CD4-positive, alpha-beta T cell treated with Interleukin-6 for 4 hours (primary cell): ENCODE measurements around the gene P2RX5.

Experiments
- DNase-seq: peaks from one replicate; pipeline ENCODE4 v3.0.0-alpha.2; 2020; ENCODE audit warnings: mixed read lengths

The P2RX5 gene

DNA sequence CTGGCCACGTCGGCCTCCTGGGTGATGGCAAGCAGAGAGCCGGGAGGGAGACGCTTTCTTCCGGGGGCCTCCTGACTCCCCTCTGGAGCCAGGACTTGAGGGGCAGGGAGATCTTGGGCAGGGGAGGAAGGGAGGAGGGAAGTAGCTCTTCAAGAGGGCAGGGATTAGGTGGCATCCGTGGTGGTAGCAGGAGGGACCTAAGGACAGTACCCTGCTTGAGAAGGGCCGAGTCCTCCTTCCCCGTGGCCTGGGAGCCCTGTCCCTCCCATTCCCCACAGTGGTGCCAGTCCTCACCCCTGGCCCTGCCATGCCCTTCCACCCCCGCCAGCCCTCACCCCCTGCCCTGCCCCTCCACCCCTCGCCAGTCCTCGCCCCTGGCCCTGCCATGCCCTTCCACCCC is 40.2 kb downstream of the P2RX5 start:
- DNase-seq, result no peak

GRCh38 chr17:3647769-3648555 is 48.0 kb downstream of the P2RX5 start:
- peak; percentile 50 for DNase-seq

- DNase-seq, result no peak
Measured at GRCh38 chr17:3647251-3647650, 48.7 kb downstream of the P2RX5 start.

GRCh38 chr17:3645310-3645709 is 50.6 kb downstream of the P2RX5 start:
- DNase-seq, result no peak

- DNase-seq, result no peak
Measured at GRCh38 chr17:3643889-3644349, 52.0 kb downstream of the P2RX5 start.

- no peak for DNase-seq
Measured at GRCh38 chr17:3641717-3642486, 54.1 kb downstream of the P2RX5 start.

DNA sequence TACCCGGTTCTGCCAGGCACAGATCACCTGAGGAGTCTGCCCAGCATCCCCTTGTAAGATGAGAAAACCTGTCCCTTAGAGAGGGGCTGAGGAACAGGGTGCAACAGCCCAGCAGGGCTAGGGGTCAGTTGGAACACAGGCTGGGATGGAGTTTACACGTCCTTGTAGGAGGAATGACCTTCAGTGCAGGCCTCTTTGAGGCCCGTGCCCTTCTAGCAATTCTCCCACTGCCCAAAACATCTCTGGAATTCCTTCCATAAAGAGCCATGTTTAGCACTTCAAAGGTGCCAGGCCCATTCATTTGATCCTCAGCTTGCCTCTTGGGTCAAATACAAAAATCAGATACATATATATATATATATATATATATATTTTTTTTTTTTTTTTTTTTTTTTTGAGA is 54.9 kb downstream of the P2RX5 start:
- no peak for DNase-seq

- no peak for DNase-seq
Measured at GRCh38 chr17:3639981-3640596, 55.9 kb downstream of the P2RX5 start.

GRCh38 chr17:3636908-3637373 is 59.0 kb downstream of the P2RX5 start:
- no peak for DNase-seq

GRCh38 chr17:3636154-3636907 is 59.6 kb downstream of the P2RX5 start, which contains the start of the genes CTNS and SHPK:
Gene CTNS, plus strand, starts transcription at chr17:3636760. Its CDS starts 3,447 bp downstream, at chr17:3640207.
Gene SHPK, minus strand, starts transcription at chr17:3636250. Its CDS starts 31 bp downstream, at chr17:3636219.
- DNase-seq, result peak; percentile 95

- DNase-seq, result no peak
Measured at GRCh38 chr17:3635474-3636153, 60.3 kb downstream of the P2RX5 start.

DNA sequence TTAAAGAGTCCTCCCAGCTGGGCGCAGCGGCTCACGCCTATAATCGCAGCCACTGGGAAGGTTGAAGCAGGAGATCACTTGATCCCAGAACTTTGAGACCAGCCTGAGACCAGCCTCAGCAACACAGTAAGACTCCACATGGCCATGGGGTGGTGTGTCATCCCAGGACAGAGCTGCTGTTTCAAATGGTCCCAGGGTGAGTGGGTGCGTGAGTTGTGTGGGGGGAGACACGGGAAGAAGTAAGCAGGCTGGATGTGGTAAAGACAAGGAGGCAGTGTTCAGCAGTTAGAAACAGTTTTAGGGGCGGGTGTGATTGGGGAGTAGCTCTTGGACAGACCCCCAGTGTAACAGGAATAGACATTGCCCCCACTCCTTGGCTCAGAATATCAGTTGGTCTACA is 63.7 kb downstream of the P2RX5 start:
- DNase-seq, result no peak

- DNase-seq, result no peak
Measured at GRCh38 chr17:3630781-3631180, 65.2 kb downstream of the P2RX5 start.

DNA sequence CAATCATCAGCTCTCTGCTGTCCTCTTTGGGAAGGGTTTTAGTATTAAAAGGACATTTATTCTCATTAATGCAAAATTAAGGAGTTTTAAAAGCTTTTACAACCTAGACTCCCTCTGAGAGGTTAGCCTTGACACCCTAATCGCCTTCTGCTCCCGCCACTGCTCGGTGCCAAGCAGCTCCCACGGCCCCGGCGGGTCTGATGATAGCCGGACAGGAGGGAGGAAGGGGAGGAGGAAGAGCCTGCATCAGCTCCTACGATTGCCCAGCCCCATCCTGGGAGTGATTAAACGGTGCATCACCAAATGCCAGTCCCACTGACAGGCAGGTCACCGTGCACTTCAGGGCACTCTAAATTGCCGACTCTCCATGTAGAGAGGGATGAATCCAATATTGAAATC is 68.2 kb downstream of the P2RX5 start:
- no peak for DNase-seq

- DNase-seq, result no peak
Measured at GRCh38 chr17:3626831-3627768, 68.9 kb downstream of the P2RX5 start.
